NCI-H345 (cell line): Measurements from ENCODE around the gene OR2A5.
"Not testable (repeated sequence)": the region's sequence is repeated elsewhere in the genome, so short reads cannot be mapped to it uniquely, and the experiment has no call there.

ENCODE experiments used
- DNase-seq: peaks from one replicate; lab custom pipeline; 2025; lab: John Stamatoyannopoulos, UW

Gene OR2A5

GRCh38 chr7:144035385-144035784, 13.4 kb upstream of the OR2A5 start:
- DNase-seq = no peak

- DNase-seq = no peak
These were observed 12.4 kb upstream of the OR2A5 start for GRCh38 chr7:144036302-144036885.

- DNase-seq = no peak
These were observed 11.2 kb upstream of the OR2A5 start for GRCh38 chr7:144037414-144038035.

GRCh38 chr7:144038887-144039286, 9.9 kb upstream of the OR2A5 start:
- DNase-seq = no peak

GRCh38 chr7:144049491-144049890, 743 bp downstream of the OR2A5 start:
- DNase-seq = peak; percentile 84

GRCh38 chr7:144050093-144050492, 1.3 kb downstream of the OR2A5 start:
- peak; percentile 37 for DNase-seq

- not testable (repeated sequence) for DNase-seq
These were observed 2.1 kb downstream of the OR2A5 start for GRCh38 chr7:144050884-144051283.

GRCh38 chr7:144057954-144058353, 9.2 kb downstream of the OR2A5 start:
- no peak for DNase-seq

- DNase-seq = no peak
These were observed 15.0 kb downstream of the OR2A5 start for GRCh38 chr7:144063710-144064109.

GRCh38 chr7:144069511-144069910, 20.8 kb downstream of the OR2A5 start, which contains the start of gene OR2A25:
Gene OR2A25, plus strand, starts transcription at chr7:144069811. Its CDS starts 4,409 bp downstream, at chr7:144074220.
- no peak for DNase-seq

GRCh38 chr7:144069953-144070352, 21.2 kb downstream of the OR2A5 start:
- no peak for DNase-seq

GRCh38 chr7:144074374-144074773, 25.6 kb downstream of the OR2A5 start:
- DNase-seq = no peak

- no peak for DNase-seq
These were observed 37.2 kb downstream of the OR2A5 start, which contains the start of gene OR2A12 for GRCh38 chr7:144085978-144086377. Gene OR2A12, plus strand, starts transcription at chr7:144086278. Its CDS starts 8,830 bp downstream, at chr7:144095108.

- no peak for DNase-seq
These were observed 38.0 kb downstream of the OR2A5 start for GRCh38 chr7:144086730-144087129.

- DNase-seq = no peak
These were observed 38.5 kb downstream of the OR2A5 start for GRCh38 chr7:144087230-144087629.

- no peak for DNase-seq
These were observed 41.9 kb downstream of the OR2A5 start for GRCh38 chr7:144090667-144091066.

- no peak for DNase-seq
These were observed 50.0 kb downstream of the OR2A5 start for GRCh38 chr7:144098776-144099175.

GRCh38 chr7:144100607-144101006, 51.9 kb downstream of the OR2A5 start:
- no peak for DNase-seq

GRCh38 chr7:144102041-144102440, 53.3 kb downstream of the OR2A5 start:
- no peak for DNase-seq

GRCh38 chr7:144105211-144105610, 56.5 kb downstream of the OR2A5 start:
- no peak for DNase-seq
